ENCODE data around the gene COL23A1. TPM values are rescaled to one million over a fixed set of nuclear protein-coding genes. Genes with fewer than 3 reads are reported as not detected.

Gene COL23A1
- total and polyA plus RNA-seq, 2 donors (not counting 1 experiment from before 2014, with no cell fraction given): 0.20 TPM; not detected in 1

- Mint-ChIP-seq H3K4me1 (peaks cover 3% of the 10 kb centered on the region), H3K9me3 (ENCODE audit: insufficient read depth) (no peaks in the 10 kb centered on the region), H3K27ac (no peak overlapping the region), H3K27me3 (peaks cover 9% of the 10 kb centered on the region), H3K4me3 (no peak overlapping the region)
- no peaks in the 10 kb centered on the region for H3K79me2 ChIP-seq (ENCODE audit: control insufficient read depth, insufficient read depth, low read length)
- no peak overlapping the region for H2AFZ ChIP-seq (ENCODE audit: insufficient read depth, low read depth, low read length, poor library complexity, severe bottlenecking)
- TF ChIP-seq EZH2 (IDR thresholded peaks at IDR 0.05; ENCODE audit: borderline replicate concordance, insufficient read depth, low read depth, low read length, poor library complexity, severe bottlenecking) (no peak), CTCF (IDR thresholded peaks at IDR 0.05) (no peak)
- H3K27me3 ChIP-seq (replicated peaks in 1 of 4; ENCODE audit: control extremely low read depth in 1 of 4, control insufficient read depth in 3 of 4, insufficient read depth in 4 of 4, low read length in 3 of 4): peaks cover 0 to 3% (median 0%) of the 10 kb centered on the region in 4 experiments
- ATAC-seq (ENCODE audit: low read depth) (no peak), DNase-seq (no peak)
- 90% methylated on average over 14 of the region's 17 CpGs for WGBS (ENCODE audit: insufficient coverage)
- H3K4me2 ChIP-seq (replicated peaks; ENCODE audit: low read depth, low read length, poor library complexity, severe bottlenecking): no peak overlapping the region
- H3K36me3 ChIP-seq (replicated peaks in 1 of 2; ENCODE audit: control extremely low read depth in 1 of 2, control insufficient read depth in 1 of 2, extremely low read depth in 1 of 2, insufficient read depth in 2 of 2, low read length in 1 of 2): no peaks in the 10 kb centered on the region
- H4K20me1 ChIP-seq (ENCODE audit: control insufficient read depth, insufficient read depth, low read length, poor library complexity, severe bottlenecking): no peaks in the 10 kb centered on the region
- POLR2A ChIA-PET: no interaction called here
- intact Hi-C loops (cut with micrococcal nuclease): no loop called here
- H3K9me3 ChIP-seq (ENCODE audit: control extremely low read depth in 1 of 3, control insufficient read depth in 2 of 3, insufficient read depth in 1 of 3, low read length in 2 of 3): peaks cover 0 to 26% (median 0%) of the 10 kb centered on the region in 3 donors
- H3K27ac ChIP-seq (ENCODE audit: low read length in 2 of 2): no peak overlapping the region
- H3K9ac ChIP-seq (ENCODE audit: low read length): no peak overlapping the region
- CTCF ChIA-PET: no interaction called here
- H3K4me1 ChIP-seq (ENCODE audit: control insufficient read depth in 2 of 2, insufficient read depth in 2 of 2, low read length in 2 of 2): no peaks in the 10 kb centered on the region
- H3K4me3 ChIP-seq (ENCODE audit: control extremely low read depth in 1 of 5, extremely low read depth in 1 of 5, insufficient read depth in 1 of 5, low read depth in 2 of 5, low read length in 4 of 5): no peak overlapping the region
These were observed 104.0 kb downstream of the COL23A1 start for GRCh38 chr5:178486239-178486641.

- Histone ChIP-seq H3K9me3 (ENCODE audit: control extremely low read depth in 1 of 3, control insufficient read depth in 2 of 3, insufficient read depth in 1 of 3, low read length in 2 of 3) (peaks cover 0 to 13% (median 0%) of the 10 kb centered on the region in 3 donors), H4K20me1 (ENCODE audit: control insufficient read depth, insufficient read depth, low read length, poor library complexity, severe bottlenecking) (no peaks in the 10 kb centered on the region), H3K9ac (ENCODE audit: low read length) (no peak overlapping the region), H3K27ac (ENCODE audit: low read length in 2 of 2) (no peak overlapping the region), H2AFZ (ENCODE audit: insufficient read depth, low read depth, low read length, poor library complexity, severe bottlenecking) (peak overlapping the region; percentile 75), H3K4me1 (ENCODE audit: control insufficient read depth in 2 of 2, insufficient read depth in 2 of 2, low read length in 2 of 2) (no peaks in the 10 kb centered on the region), H3K79me2 (ENCODE audit: control insufficient read depth, insufficient read depth, low read length) (no peaks in the 10 kb centered on the region), H3K4me3 (ENCODE audit: control extremely low read depth in 1 of 5, extremely low read depth in 1 of 5, insufficient read depth in 1 of 5, low read depth in 2 of 5, low read length in 4 of 5) (peak overlapping the region in 1 of 5 experiments; percentile 18), H3K27me3 (replicated peaks in 1 of 4; ENCODE audit: control extremely low read depth in 1 of 4, control insufficient read depth in 3 of 4, insufficient read depth in 4 of 4, low read length in 3 of 4) (peaks cover 0 to 3% (median 0%) of the 10 kb centered on the region in 4 experiments), H3K4me2 (replicated peaks; ENCODE audit: low read depth, low read length, poor library complexity, severe bottlenecking) (peak overlapping the region; percentile 28), H3K36me3 (replicated peaks in 1 of 2; ENCODE audit: control extremely low read depth in 1 of 2, control insufficient read depth in 1 of 2, extremely low read depth in 1 of 2, insufficient read depth in 2 of 2, low read length in 1 of 2) (no peaks in the 10 kb centered on the region)
- TF ChIP-seq EZH2 (IDR thresholded peaks at IDR 0.05; ENCODE audit: borderline replicate concordance, insufficient read depth, low read depth, low read length, poor library complexity, severe bottlenecking) (no peak), CTCF (IDR thresholded peaks at IDR 0.05) (no peak)
- POLR2A ChIA-PET: no interaction called here
- H3K27me3 Mint-ChIP-seq: peaks cover 14% of the 10 kb centered on the region
- intact Hi-C loops (cut with micrococcal nuclease): no loop called here
- CTCF ChIA-PET: no interaction called here
- H3K27ac Mint-ChIP-seq: no peak overlapping the region
- DNase-seq (peak; percentile 25), ATAC-seq (ENCODE audit: low read depth) (no peak)
- H3K4me3 Mint-ChIP-seq: peak overlapping the region; percentile 37
- 18% methylated on average over 9 of the region's 9 CpGs for WGBS (ENCODE audit: insufficient coverage)
- H3K4me1 Mint-ChIP-seq: peaks cover 3% of the 10 kb centered on the region
- H3K9me3 Mint-ChIP-seq (ENCODE audit: insufficient read depth): no peaks in the 10 kb centered on the region
These were observed 106.6 kb downstream of the COL23A1 start for GRCh38 chr5:178483620-178484019.

Measured in B cell (primary cell).